ENCODE results near the gene TTC39B. TPM values are rescaled to one million over a fixed set of nuclear protein-coding genes. Genes with fewer than 3 reads are reported as not detected.
A peak's percentile ranks its signal among the peaks of the same experiment; 100 is the strongest.

The TTC39B gene
- total and polyA plus RNA-seq, 2 of the 8 experiments (the other 6 are each of a cell fraction or from before 2014, with no cell fraction given) = 1.6 to 10.9 TPM

GRCh38 chr9:15268317-15268716 is 38.7 kb downstream of the TTC39B start:
- H3K23ac ChIP-seq (ENCODE audit: insufficient read length) = no peak overlapping the region
- H2AK5ac ChIP-seq (ENCODE audit: low read depth, low read length) = peak overlapping the region; percentile 92; the same call in 1 of the 2 replicates
- no peak overlapping the region for H3K18ac ChIP-seq (ENCODE audit: extremely low read depth, low read length)
- no peak overlapping the region for H3K4me3 ChIP-seq (ENCODE audit: extremely low read depth in 1 of 4, insufficient read depth in 2 of 4, low read depth in 3 of 4, low read length in 4 of 4)
- H2AFZ ChIP-seq (ENCODE audit: low read length) = no peak overlapping the region
- H2BK20ac ChIP-seq (ENCODE audit: low read length) = no peak overlapping the region
- no peak overlapping the region for H3K56ac ChIP-seq (replicated peaks; ENCODE audit: insufficient read length, low read depth, low read length)
- DNase-seq (ENCODE audit: low read depth in 1 of 2, low spot score in 2 of 2) (no peak), FAIRE-seq (no peak)
- no peak overlapping the region for H3K27ac ChIP-seq (ENCODE audit: low read depth, low read length)
- H3K27me3 ChIP-seq (replicated peaks in 1 of 4; ENCODE audit: control insufficient read depth in 3 of 4, extremely low read depth in 1 of 4, insufficient read depth in 3 of 4, low read length in 3 of 4) = no peaks in the 10 kb centered on the region
- H3K23me2 ChIP-seq (ENCODE audit: low read depth, low read length) = no peaks in the 10 kb centered on the region
- peak overlapping the region; percentile 12 for H4K91ac ChIP-seq (replicated peaks; ENCODE audit: insufficient read length, low read length)
- H2BK15ac ChIP-seq (ENCODE audit: low read length) = 0 out of 2 replicates have a peak overlapping the region, but pooled peaks have one; percentile 6
- H2BK12ac ChIP-seq (ENCODE audit: low read depth, low read length) = 0 out of 2 replicates have a peak overlapping the region, but pooled peaks have one; percentile 78
- ChIA-PET CTCF (ENCODE audit: partially characterized antibody) (interaction anchor here (0.6 to 1.2 kb wide), 4 partner anchors 10 to 172 kb away, joined by 3 to 8 read pairs (median 4); no protein-coding TSS in a partner anchor), POLR2A (ENCODE audit: partially characterized antibody) (interaction anchor here (0.8 kb wide), 1 partner anchor 17 kb away, joined by 3 read pairs; no protein-coding TSS in a partner anchor)
- H4K5ac ChIP-seq (ENCODE audit: insufficient read length, low read depth, low read length) = no peak overlapping the region
- H3K4me1 ChIP-seq (replicated peaks in 1 of 4; ENCODE audit: control insufficient read depth in 3 of 4, insufficient read depth in 4 of 4, low read length in 3 of 4) = peaks cover 0 to 3% (median 0%) of the 10 kb centered on the region in 4 experiments; a peak in 3 of 7 replicates
- H3K9me3 ChIP-seq (ENCODE audit: insufficient read depth in 2 of 2, low read depth in 1 of 2, low read length in 1 of 2) = 0 out of 4 replicates have a peak, but pooled peaks cover 0 to 3% of the 10 kb centered on the region in 2 experiments
- H2BK120ac ChIP-seq (replicated peaks; ENCODE audit: low read depth, low read length) = no peak overlapping the region
- no peaks in the 10 kb centered on the region for H3K36me3 ChIP-seq (ENCODE audit: control insufficient read depth in 2 of 4, insufficient read depth in 4 of 4, low read length in 3 of 4)
- H3K79me1 ChIP-seq (ENCODE audit: low read depth, low read length) = no peaks in the 10 kb centered on the region
- H4K8ac ChIP-seq (ENCODE audit: extremely low read depth, insufficient read depth, low read length) = no peak overlapping the region
- 79% methylated on average over 3 of the region's 3 CpGs; no CpG with 5 or more reads in 1 of the 2 experiments for WGBS, 2 experiments (ENCODE audit: extremely low coverage in 1 of 2, insufficient coverage in 1 of 2, insufficient read length in 1 of 2, insufficient replicate concordance in 2 of 2, low coverage in 1 of 2, low lambda C conversion rate in 2 of 2, missing lambda C conversion rate in 1 of 2)
- H2BK5ac ChIP-seq (ENCODE audit: low read depth, low read length) = no peak overlapping the region
- H3K4me2 ChIP-seq (ENCODE audit: insufficient read depth in 1 of 2, low read depth in 2 of 2, low read length in 2 of 2) = no peak overlapping the region
- H4K20me1 ChIP-seq (replicated peaks in 1 of 2; ENCODE audit: control insufficient read depth in 1 of 2, insufficient read depth in 2 of 2, low read length in 2 of 2) = peaks cover 0 to 2% of the 10 kb centered on the region in 2 experiments
- H3K79me2 ChIP-seq (ENCODE audit: control insufficient read depth in 1 of 2, insufficient read depth in 2 of 2, low read length in 2 of 2) = no peaks in the 10 kb centered on the region
- H3K14ac ChIP-seq (ENCODE audit: insufficient read length) = no peak overlapping the region
- H3K9ac ChIP-seq (replicated peaks in 1 of 4; ENCODE audit: extremely low read depth in 1 of 4, low read depth in 3 of 4, low read length in 3 of 4) = no peak overlapping the region
- H3K4ac ChIP-seq (replicated peaks; ENCODE audit: insufficient read length, low read depth, low read length) = no peak overlapping the region
- TF ChIP-seq GABPA (IDR thresholded peaks at IDR 0.05; ENCODE audit: borderline replicate concordance, insufficient read depth, low read length) (no peak), GTF2F1 (IDR thresholded peaks at IDR 0.05; ENCODE audit: borderline replicate concordance, low read depth, low read length) (no peak), SRF (IDR thresholded peaks at IDR 0.05; ENCODE audit: low read depth, low read length) (no peak), TCF12 (IDR thresholded peaks at IDR 0.05; ENCODE audit: low read depth, low read length) (no peak), NANOG (IDR thresholded peaks at IDR 0.05; ENCODE audit: insufficient read depth, low read depth, low read length, poor library complexity, severe bottlenecking) (no peak), TAF1 (IDR thresholded peaks at IDR 0.05; ENCODE audit: low read depth, low read length) (no peak), KDM4A (IDR thresholded peaks at IDR 0.05; ENCODE audit: low read depth, low read length, severe bottlenecking) (no peak), SIRT6 (IDR thresholded peaks at IDR 0.05; ENCODE audit: low read length) (no peak), MAX (IDR thresholded peaks at IDR 0.05) (no peak), EZH2 (IDR thresholded peaks at IDR 0.05; ENCODE audit: low read depth, low read length, severe bottlenecking) (no peak), TEAD4 (IDR thresholded peaks at IDR 0.05; ENCODE audit: low read depth, low read length) (no peak), KDM1A (IDR thresholded peaks at IDR 0.05; ENCODE audit: borderline replicate concordance, low read length) (no peak), POU5F1 (IDR thresholded peaks at IDR 0.05; ENCODE audit: low read depth, low read length) (no peak), HDAC6 (IDR thresholded peaks at IDR 0.05; ENCODE audit: low read depth, low read length) (no peak)

Measured in H1 (cell line).